HG02870 (cell line): ENCODE results near the gene CLCA2.

Experiments used
- ATAC-seq: cut with Tn5 transposase; IDR thresholded peaks from one replicate; pipeline ENCODE4 v1.9.1; 2021; ENCODE audit warnings: mild to moderate bottlenecking, moderate library complexity; ENCODE audit not compliant: unreplicated experiment

Gene CLCA2

GRCh38 chr1:86429122-86429725 lies 5.3 kb downstream of the CLCA2 start:
- ATAC-seq, result no peak

GRCh38 chr1:86429835-86430234 lies 5.9 kb downstream of the CLCA2 start:
- ATAC-seq, result no peak

GRCh38 chr1:86430376-86430775 lies 6.4 kb downstream of the CLCA2 start:
- no peak for ATAC-seq

GRCh38 chr1:86434059-86434458 lies 10.1 kb downstream of the CLCA2 start:
- ATAC-seq, result no peak

GRCh38 chr1:86435327-86435726 lies 11.4 kb downstream of the CLCA2 start:
- ATAC-seq, result no peak

GRCh38 chr1:86436041-86436440 lies 12.1 kb downstream of the CLCA2 start:
- ATAC-seq, result no peak

- no peak for ATAC-seq
These were observed 17.6 kb downstream of the CLCA2 start for GRCh38 chr1:86441581-86441980.

GRCh38 chr1:86441997-86442396 lies 18.0 kb downstream of the CLCA2 start:
- ATAC-seq, result no peak

- ATAC-seq, result no peak
These were observed 21.9 kb downstream of the CLCA2 start for GRCh38 chr1:86445919-86446318.

- ATAC-seq, result no peak
These were observed 23.3 kb downstream of the CLCA2 start for GRCh38 chr1:86447198-86447790.

- ATAC-seq, result no peak
These were observed 24.7 kb downstream of the CLCA2 start for GRCh38 chr1:86448670-86449069.

- no peak for ATAC-seq
These were observed 25.1 kb downstream of the CLCA2 start for GRCh38 chr1:86449103-86449502.

GRCh38 chr1:86450847-86451246 lies 26.9 kb downstream of the CLCA2 start:
- peak; percentile 37 for ATAC-seq

- peak; percentile 58 for ATAC-seq
These were observed 29.7 kb downstream of the CLCA2 start for GRCh38 chr1:86453664-86454063.

GRCh38 chr1:86455073-86455472 lies 31.1 kb downstream of the CLCA2 start:
- ATAC-seq, result no peak

- no peak for ATAC-seq
These were observed 37.0 kb downstream of the CLCA2 start for GRCh38 chr1:86460998-86461397.

GRCh38 chr1:86461482-86461881 lies 37.5 kb downstream of the CLCA2 start:
- no peak for ATAC-seq

- ATAC-seq, result peak; percentile 60
These were observed 40.8 kb downstream of the CLCA2 start for GRCh38 chr1:86464819-86465218.

- ATAC-seq, result no peak
These were observed 42.3 kb downstream of the CLCA2 start for GRCh38 chr1:86466109-86466844.

GRCh38 chr1:86466986-86467385 lies 43.0 kb downstream of the CLCA2 start:
- ATAC-seq, result no peak

- ATAC-seq, result no peak
These were observed 44.6 kb downstream of the CLCA2 start, which contains the start of gene CLCA1 for GRCh38 chr1:86468501-86468977. Gene CLCA1, plus strand, starts transcription at chr1:86468927. Its CDS starts 45 bp downstream, at chr1:86468972.

GRCh38 chr1:86470859-86471258 lies 46.9 kb downstream of the CLCA2 start:
- ATAC-seq, result peak; percentile 72
